Right atrium auricular region (tissue), 2 donors: ENCODE data around the gene RPH3AL. TPM values are rescaled to one million over a fixed set of nuclear protein-coding genes. Genes with fewer than 3 reads are reported as not detected.

Source experiments
- DNase-seq: peaks from one replicate; pipeline ENCODE4 v3.0.0-alpha.2; 2019; ENCODE audit warnings: low spot score
- H3K27ac ChIP-seq, 2 donors: fragments of 200-600 bp; sonication (generic); 1 replicate in 1 of 2; 2 replicates in 1 of 2; pipeline ENCODE4 v1.5.1; 2016 to 2019
- H3K27me3 ChIP-seq, 2 donors: fragments of 200-600 bp; sonication (generic); one replicate each; pipeline versions ENCODE4 v1.5.1 to v1.6.0; 2017 to 2019
- H3K36me3 ChIP-seq: fragments of 200-600 bp; sonication (generic); one replicate; pipeline ENCODE4 v1.5.1; 2016
- H3K4me1 ChIP-seq, 2 donors: fragments of 200-600 bp; sonication (generic); one replicate each; pipeline versions ENCODE4 v1.5.1 to v1.6.0; 2017 to 2019
- H3K4me3 ChIP-seq, 2 donors: fragments of 200-600 bp; sonication (generic); 1 replicate in 1 of 2; 2 replicates in 1 of 2; pipeline ENCODE4 v1.5.1; 2017 to 2019; ENCODE audit warnings: mild to moderate bottlenecking in 1 of 2, moderate library complexity in 1 of 2
- H3K9me3 ChIP-seq, 2 donors: fragments of 200-600 bp; sonication (generic); one replicate each; pipeline ENCODE4 v1.5.1; 2019
- total RNA-seq, 2 donors: library from RNA; depleted of rRNA; stranded (reverse); fragments of >200 nt; gene quantifications; one replicate each; pipeline ENCODE4 v1.1.0, GENCODE V29; 2016
- TF ChIP-seq, protein P1 (sequence below), 2 donors: fragments of 200-600 bp; sonication (generic); IDR thresholded peaks; one replicate each; pipeline ENCODE4 v1.5.1; 2019; ENCODE audit warnings: antibody characterized with exemption in 2 of 2

The RPH3AL gene
- total RNA-seq, 2 donors from 2014 or later, result 7.2 to 13.1 TPM

DNA sequence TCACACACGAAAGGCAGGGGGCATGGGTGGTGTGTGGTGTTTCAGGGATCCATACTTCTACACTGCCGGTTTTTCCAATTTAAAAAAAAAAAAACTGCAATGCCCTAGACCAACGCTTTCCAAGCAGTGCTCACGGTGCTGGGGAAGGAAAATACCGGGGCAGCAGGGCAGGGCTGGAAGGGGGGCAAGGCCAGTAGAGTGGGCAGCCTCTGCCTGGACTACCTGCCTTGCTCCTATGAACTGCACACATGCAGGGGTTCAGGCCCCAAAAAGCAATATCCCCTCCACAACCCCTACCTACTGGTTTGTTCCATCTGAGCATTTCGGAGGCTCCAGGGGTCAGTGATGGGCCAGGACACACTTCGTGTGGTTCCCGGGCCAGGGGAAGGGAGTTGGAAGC lies 29.4 kb downstream of the RPH3AL start:
- peaks cover 4% of the 10 kb centered on the region for H3K36me3 ChIP-seq
- DNase-seq, result no peak
- no peak overlapping the region for H3K27ac ChIP-seq
- no peaks in the 10 kb centered on the region for H3K9me3 ChIP-seq
- TF ChIP-seq, protein P1, sequence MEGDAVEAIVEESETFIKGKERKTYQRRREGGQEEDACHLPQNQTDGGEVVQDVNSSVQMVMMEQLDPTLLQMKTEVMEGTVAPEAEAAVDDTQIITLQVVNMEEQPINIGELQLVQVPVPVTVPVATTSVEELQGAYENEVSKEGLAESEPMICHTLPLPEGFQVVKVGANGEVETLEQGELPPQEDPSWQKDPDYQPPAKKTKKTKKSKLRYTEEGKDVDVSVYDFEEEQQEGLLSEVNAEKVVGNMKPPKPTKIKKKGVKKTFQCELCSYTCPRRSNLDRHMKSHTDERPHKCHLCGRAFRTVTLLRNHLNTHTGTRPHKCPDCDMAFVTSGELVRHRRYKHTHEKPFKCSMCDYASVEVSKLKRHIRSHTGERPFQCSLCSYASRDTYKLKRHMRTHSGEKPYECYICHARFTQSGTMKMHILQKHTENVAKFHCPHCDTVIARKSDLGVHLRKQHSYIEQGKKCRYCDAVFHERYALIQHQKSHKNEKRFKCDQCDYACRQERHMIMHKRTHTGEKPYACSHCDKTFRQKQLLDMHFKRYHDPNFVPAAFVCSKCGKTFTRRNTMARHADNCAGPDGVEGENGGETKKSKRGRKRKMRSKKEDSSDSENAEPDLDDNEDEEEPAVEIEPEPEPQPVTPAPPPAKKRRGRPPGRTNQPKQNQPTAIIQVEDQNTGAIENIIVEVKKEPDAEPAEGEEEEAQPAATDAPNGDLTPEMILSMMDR (IDR thresholded peaks at IDR 0.05), result no peak
- no peaks in the 10 kb centered on the region for H3K27me3 ChIP-seq
- H3K4me3 ChIP-seq, result no peak overlapping the region
- no peaks in the 10 kb centered on the region for H3K4me1 ChIP-seq

DNA sequence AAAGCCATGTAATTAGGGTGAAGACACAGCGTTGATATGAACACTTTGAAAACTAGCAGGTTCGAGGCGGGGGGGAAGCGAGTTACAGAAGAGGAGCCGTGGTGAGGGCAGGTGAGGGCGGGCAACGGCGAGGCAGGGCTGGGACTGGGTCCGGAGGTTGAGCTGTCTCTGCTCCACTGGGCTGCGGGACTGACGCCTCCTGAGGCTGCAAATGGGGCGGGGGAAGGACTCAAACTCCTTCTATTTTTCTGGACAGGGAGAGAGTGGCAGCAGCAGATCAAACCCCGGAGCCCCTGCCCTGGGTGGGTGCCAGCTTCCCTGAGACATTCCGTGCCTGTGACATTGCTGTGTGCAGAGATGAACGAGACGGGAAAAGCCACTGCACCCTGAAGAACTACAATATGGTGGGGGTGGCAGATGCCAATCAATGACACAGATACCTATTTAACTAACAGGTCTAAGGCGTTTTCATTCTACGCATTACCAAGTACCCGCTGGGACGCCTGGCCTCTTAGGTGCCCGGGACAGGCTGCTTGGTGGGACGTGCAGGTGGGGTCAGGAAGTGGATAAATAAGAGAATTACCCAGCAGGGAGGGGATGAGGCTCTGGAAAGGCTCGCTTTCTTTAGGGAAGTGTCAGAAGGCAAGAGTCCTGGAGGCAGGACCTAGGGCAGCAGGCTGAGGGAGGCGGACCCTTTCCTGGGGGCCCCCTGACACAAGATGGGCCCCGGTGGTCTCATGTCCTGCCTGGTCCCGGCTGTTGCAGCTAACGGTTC lies 30.4 kb downstream of the RPH3AL start:
- TF ChIP-seq, protein P1 (IDR thresholded peaks at IDR 0.05), result no peak
- DNase-seq, result no peak
- no peaks in the 10 kb centered on the region for H3K4me1 ChIP-seq
- peaks cover 4% of the 10 kb centered on the region for H3K36me3 ChIP-seq
- H3K4me3 ChIP-seq, result no peak overlapping the region
- no peaks in the 10 kb centered on the region for H3K9me3 ChIP-seq
- H3K27me3 ChIP-seq, result no peaks in the 10 kb centered on the region
- no peak overlapping the region for H3K27ac ChIP-seq

DNA sequence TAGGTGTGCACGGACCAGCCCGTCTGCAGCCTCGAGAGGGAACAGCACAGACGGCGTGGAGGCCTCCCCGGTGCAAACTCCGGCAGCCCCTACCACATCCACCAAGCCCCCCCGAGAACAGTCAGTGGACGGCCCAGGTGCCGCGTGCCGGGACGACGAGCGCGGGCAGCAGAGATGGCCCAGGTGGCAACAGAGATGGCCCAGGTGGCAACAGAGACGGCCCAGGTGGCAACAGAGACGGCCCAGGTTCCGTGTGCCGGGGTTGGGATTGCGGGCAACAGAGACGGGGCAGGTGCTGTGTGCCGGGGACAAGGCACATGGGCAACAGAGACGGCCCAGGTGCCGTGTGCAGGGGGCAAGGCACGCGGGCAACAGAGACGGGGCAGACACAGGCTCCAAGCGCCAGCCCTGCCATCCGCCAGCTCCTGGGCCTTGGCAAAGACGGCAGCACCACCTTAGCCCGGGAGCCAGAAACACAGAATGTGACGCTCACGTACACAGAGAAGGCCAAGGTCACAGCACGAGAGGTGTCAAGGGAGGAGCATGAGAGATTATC lies 31.1 kb downstream of the RPH3AL start:
- no peak for DNase-seq
- peaks cover 4% of the 10 kb centered on the region for H3K36me3 ChIP-seq

DNA sequence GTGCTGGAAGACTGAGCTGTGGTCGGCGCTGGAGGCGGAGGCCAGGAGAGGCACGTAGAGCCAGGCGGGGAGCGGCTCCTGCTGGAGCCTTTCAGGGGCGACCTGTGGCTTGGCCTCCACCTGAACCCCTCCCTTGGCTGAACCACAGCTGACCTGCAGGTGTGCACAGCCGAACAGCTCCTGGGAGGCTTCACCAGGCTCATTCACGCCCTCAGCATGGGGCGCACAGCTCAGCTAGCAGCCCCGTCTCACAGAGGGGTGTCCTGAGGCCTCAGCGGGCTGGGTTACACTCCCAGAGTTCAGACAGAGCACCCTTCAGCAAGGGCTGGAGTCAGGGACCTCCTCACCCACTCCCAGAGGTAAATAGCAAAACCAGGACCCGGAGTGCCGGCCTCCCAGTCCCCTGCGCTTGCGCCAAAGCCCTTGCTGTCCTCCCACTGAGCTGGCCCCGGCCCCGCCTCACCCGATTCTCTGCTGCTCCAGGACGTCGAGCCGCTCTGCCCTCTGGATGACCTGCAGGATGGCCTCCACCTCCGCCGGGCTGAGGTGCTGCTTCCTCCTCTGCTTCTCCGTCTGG lies 31.7 kb downstream of the RPH3AL start:
- H3K4me3 ChIP-seq, result no peak overlapping the region
- no peak overlapping the region for H3K27ac ChIP-seq
- DNase-seq, result no peak
- no peaks in the 10 kb centered on the region for H3K27me3 ChIP-seq
- H3K4me1 ChIP-seq, result no peaks in the 10 kb centered on the region
- peaks cover 4% of the 10 kb centered on the region for H3K36me3 ChIP-seq
- TF ChIP-seq, protein P1 (IDR thresholded peaks at IDR 0.05), result no peak
- H3K9me3 ChIP-seq, result no peaks in the 10 kb centered on the region

More for the DNA sequence above, 31.1 kb downstream of the RPH3AL start:
- Histone ChIP-seq H3K4me3 (no peak overlapping the region), H3K9me3 (no peaks in the 10 kb centered on the region), H3K4me1 (no peaks in the 10 kb centered on the region), H3K27me3 (no peaks in the 10 kb centered on the region), H3K27ac (no peak overlapping the region)
- TF ChIP-seq, protein P1 (IDR thresholded peaks at IDR 0.05), result no peak

DNA sequence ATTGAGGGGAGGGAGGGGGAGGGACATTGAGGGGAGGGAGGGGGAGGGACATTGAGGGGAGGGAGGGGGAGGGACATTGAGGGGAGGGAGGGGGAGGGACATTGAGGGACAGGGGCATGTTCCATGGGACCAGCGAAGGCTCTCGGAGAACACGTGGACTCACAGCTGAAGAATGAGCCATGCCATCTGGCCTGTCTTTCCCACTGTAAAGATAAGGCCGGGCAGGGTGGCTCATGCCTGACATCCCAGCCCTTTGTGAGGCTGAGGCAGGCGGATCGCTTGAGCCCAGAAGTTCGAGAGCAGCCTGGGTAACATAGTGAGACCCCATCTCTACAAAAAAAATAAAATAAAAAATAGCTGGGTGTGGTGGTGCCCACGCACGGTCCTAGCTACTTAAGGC lies 32.5 kb downstream of the RPH3AL start:
- H3K36me3 ChIP-seq, result peaks cover 4% of the 10 kb centered on the region
- H3K4me1 ChIP-seq, result no peaks in the 10 kb centered on the region
- no peaks in the 10 kb centered on the region for H3K9me3 ChIP-seq
- H3K27me3 ChIP-seq, result no peaks in the 10 kb centered on the region
- H3K4me3 ChIP-seq, result no peak overlapping the region
- DNase-seq, result no peak
- H3K27ac ChIP-seq, result no peak overlapping the region
- TF ChIP-seq, protein P1 (IDR thresholded peaks at IDR 0.05), result no peak
